ENCODE measurements around the gene WWOX. TPM values are rescaled to one million over a fixed set of nuclear protein-coding genes. Genes with fewer than 3 reads are reported as not detected.

The WWOX gene
- total RNA-seq, 1 donor from 2014 or later, result 18.6 TPM

DNA sequence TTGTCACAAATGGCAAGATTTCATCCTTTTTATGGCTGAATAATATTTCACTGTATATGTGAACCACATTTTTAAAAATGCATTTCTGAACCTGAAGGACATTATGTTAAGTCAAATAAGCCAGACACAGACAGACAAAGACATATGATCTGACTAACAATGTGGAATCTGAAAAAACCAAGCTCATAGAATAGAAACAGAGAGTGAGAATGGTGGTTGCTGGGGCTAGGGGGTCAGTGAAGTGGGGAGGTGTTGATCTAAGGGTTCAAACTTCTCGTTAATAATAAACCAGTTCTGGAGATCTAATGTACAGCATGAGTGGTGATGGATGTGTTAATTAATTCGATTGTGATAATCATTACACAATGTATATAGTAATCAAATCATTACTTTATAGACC, 475.1 kb downstream of the WWOX start:
- Mint-ChIP-seq H3K9me3 (ENCODE audit: unreplicated experiment) (no peaks in the 10 kb centered on the region), H3K27ac (ENCODE audit: unreplicated experiment) (no peak overlapping the region), H3K4me1 (ENCODE audit: unreplicated experiment) (no peaks in the 10 kb centered on the region), H3K4me3 (ENCODE audit: unreplicated experiment) (no peak overlapping the region), H3K27me3 (ENCODE audit: unreplicated experiment) (no peaks in the 10 kb centered on the region), H3K36me3 (ENCODE audit: low read depth, unreplicated experiment) (no peaks in the 10 kb centered on the region)
- TF ChIP-seq, protein P1, sequence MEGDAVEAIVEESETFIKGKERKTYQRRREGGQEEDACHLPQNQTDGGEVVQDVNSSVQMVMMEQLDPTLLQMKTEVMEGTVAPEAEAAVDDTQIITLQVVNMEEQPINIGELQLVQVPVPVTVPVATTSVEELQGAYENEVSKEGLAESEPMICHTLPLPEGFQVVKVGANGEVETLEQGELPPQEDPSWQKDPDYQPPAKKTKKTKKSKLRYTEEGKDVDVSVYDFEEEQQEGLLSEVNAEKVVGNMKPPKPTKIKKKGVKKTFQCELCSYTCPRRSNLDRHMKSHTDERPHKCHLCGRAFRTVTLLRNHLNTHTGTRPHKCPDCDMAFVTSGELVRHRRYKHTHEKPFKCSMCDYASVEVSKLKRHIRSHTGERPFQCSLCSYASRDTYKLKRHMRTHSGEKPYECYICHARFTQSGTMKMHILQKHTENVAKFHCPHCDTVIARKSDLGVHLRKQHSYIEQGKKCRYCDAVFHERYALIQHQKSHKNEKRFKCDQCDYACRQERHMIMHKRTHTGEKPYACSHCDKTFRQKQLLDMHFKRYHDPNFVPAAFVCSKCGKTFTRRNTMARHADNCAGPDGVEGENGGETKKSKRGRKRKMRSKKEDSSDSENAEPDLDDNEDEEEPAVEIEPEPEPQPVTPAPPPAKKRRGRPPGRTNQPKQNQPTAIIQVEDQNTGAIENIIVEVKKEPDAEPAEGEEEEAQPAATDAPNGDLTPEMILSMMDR (IDR thresholded peaks at IDR 0.05; ENCODE audit: unreplicated experiment), result no peak
- no peak for DNase-seq (ENCODE audit: low spot score)

DNA sequence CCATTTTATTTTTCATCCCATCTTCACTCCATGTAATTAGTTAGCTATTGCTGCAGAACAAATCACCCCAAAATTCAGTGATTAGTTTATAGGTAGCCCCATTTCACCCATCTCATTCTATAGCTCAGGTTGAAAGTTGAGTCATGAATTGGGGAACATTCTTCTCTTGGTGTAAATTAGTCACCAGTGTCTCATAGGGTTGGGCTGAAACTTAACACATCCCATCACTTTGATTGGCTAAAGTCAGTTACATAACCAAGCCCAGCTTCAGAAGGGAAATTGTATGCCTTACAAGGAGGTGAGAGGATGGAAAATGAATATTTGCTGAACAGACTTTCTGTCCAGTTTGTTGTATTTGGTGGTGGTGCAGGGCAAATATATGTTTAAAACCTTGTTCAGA, 477.5 kb downstream of the WWOX start:
- no peaks in the 10 kb centered on the region for H3K4me1 Mint-ChIP-seq (ENCODE audit: unreplicated experiment)
- TF ChIP-seq, protein P1 (IDR thresholded peaks at IDR 0.05; ENCODE audit: unreplicated experiment), result no peak
- DNase-seq (ENCODE audit: low spot score), result no peak
- no peaks in the 10 kb centered on the region for H3K27me3 Mint-ChIP-seq (ENCODE audit: unreplicated experiment)
- H3K4me3 Mint-ChIP-seq (ENCODE audit: unreplicated experiment), result no peak overlapping the region
- no peak overlapping the region for H3K27ac Mint-ChIP-seq (ENCODE audit: unreplicated experiment)
- no peaks in the 10 kb centered on the region for H3K9me3 Mint-ChIP-seq (ENCODE audit: unreplicated experiment)
- no peaks in the 10 kb centered on the region for H3K36me3 Mint-ChIP-seq (ENCODE audit: low read depth, unreplicated experiment)

DNA sequence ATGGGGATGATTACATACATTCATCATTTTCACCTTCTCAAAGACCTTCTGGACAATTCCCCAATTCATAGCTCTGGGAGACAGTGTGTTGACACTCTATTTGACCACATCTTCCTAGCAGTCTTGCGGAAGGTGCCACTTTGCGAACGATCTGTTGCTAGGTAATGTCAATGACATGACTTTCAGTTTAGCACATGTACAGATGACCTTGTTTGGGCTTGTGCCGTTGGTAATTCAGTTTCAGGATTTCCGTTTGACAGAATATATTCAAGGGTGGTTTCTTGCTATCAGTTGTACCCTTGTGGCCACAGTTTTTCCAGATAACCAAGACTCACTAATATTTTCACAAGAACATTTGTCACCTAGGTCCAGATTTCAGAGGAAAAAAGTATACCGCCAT, 478.2 kb downstream of the WWOX start:
- Mint-ChIP-seq H3K27ac (ENCODE audit: unreplicated experiment) (no peak overlapping the region), H3K27me3 (ENCODE audit: unreplicated experiment) (no peaks in the 10 kb centered on the region), H3K4me1 (ENCODE audit: unreplicated experiment) (no peaks in the 10 kb centered on the region), H3K9me3 (ENCODE audit: unreplicated experiment) (no peaks in the 10 kb centered on the region), H3K4me3 (ENCODE audit: unreplicated experiment) (no peak overlapping the region), H3K36me3 (ENCODE audit: low read depth, unreplicated experiment) (no peaks in the 10 kb centered on the region)
- DNase-seq (ENCODE audit: low spot score), result no peak
- TF ChIP-seq, protein P1 (IDR thresholded peaks at IDR 0.05; ENCODE audit: unreplicated experiment), result no peak

DNA sequence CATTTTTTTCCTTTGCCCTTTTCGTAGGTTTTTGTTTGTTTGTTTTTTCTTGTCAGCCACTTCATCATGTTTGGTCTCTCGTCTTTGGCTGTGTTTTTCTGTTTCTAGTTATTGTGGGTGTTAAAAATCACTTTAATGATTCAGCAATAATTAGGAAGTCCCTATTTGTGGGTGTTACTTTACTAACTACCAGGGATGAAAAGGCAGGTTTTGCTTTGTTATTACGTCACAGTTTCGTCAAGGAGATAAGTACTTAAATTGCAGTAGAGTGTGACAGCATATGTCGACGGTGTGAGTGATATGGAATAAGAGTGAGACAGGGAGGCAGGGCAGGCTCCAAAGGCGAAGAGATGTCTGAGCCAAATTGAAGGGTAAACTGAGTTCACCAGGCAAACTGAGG, 479.6 kb downstream of the WWOX start:
- Mint-ChIP-seq H3K27ac (ENCODE audit: unreplicated experiment) (no peak overlapping the region), H3K36me3 (ENCODE audit: low read depth, unreplicated experiment) (no peaks in the 10 kb centered on the region), H3K4me1 (ENCODE audit: unreplicated experiment) (no peaks in the 10 kb centered on the region), H3K27me3 (ENCODE audit: unreplicated experiment) (peaks cover 3% of the 10 kb centered on the region), H3K9me3 (ENCODE audit: unreplicated experiment) (no peaks in the 10 kb centered on the region), H3K4me3 (ENCODE audit: unreplicated experiment) (no peak overlapping the region)
- DNase-seq (ENCODE audit: low spot score), result no peak
- TF ChIP-seq, protein P1 (IDR thresholded peaks at IDR 0.05; ENCODE audit: unreplicated experiment), result no peak

DNA sequence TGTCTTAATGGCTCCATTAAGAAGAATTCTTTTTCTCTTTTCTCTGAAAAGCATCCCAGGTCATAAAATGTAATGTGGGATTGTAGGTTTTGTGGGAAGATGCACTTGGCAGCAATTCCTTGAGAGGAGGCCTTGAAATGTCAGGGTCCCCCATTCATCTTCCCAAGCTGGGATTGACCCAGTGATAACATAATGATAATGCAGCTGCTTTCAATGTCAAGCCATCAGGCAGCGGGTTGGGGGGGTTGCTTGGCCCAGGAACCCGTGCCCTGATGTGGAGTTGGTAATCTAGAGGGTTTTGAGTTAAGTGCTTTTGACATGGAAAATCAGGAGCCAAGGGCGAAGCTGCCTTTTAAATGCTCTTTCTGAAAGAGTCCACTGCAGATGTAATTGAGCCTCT, 484.0 kb downstream of the WWOX start:
- no peak for DNase-seq (ENCODE audit: low spot score)
- no peak overlapping the region for H3K4me3 Mint-ChIP-seq (ENCODE audit: unreplicated experiment)
- H3K27ac Mint-ChIP-seq (ENCODE audit: unreplicated experiment), result no peak overlapping the region
- H3K36me3 Mint-ChIP-seq (ENCODE audit: low read depth, unreplicated experiment), result no peaks in the 10 kb centered on the region
- no peaks in the 10 kb centered on the region for H3K4me1 Mint-ChIP-seq (ENCODE audit: unreplicated experiment)
- TF ChIP-seq, protein P1 (IDR thresholded peaks at IDR 0.05; ENCODE audit: unreplicated experiment), result no peak
- H3K27me3 Mint-ChIP-seq (ENCODE audit: unreplicated experiment), result peaks cover 3% of the 10 kb centered on the region
- H3K9me3 Mint-ChIP-seq (ENCODE audit: unreplicated experiment), result no peaks in the 10 kb centered on the region
